Measurements from ENCODE around the gene ADARB2.
"Not testable (repeated sequence)": the region's sequence is repeated elsewhere in the genome, so short reads cannot be mapped to it uniquely, and the experiment has no call there.

Gene ADARB2

DNA sequence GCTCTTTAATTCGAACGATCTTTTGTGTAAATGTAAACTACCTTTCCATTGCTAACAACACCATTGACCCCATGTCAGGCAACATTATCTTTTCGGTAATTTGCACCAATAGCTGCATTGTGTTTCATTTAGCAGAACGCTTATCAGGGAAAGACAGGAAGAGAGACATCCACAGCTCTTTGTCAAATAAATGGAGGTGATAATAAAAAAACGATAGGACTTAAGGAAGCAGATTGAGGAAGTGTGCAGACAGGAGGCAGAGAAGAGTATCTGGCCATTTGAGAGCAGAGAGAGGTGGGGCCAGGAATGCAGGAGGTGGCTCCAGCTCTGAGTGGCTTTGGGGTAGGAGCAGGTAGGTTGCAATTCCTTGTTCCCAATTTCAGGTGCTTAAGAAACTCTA lies 37.5 kb upstream of the ADARB2 start:
- CTCF ChIA-PET: interaction anchor here (1.5 kb wide), 1 partner anchor 20 kb away, joined by 3 read pairs; no protein-coding TSS in a partner anchor
- TF ChIP-seq, protein P1, sequence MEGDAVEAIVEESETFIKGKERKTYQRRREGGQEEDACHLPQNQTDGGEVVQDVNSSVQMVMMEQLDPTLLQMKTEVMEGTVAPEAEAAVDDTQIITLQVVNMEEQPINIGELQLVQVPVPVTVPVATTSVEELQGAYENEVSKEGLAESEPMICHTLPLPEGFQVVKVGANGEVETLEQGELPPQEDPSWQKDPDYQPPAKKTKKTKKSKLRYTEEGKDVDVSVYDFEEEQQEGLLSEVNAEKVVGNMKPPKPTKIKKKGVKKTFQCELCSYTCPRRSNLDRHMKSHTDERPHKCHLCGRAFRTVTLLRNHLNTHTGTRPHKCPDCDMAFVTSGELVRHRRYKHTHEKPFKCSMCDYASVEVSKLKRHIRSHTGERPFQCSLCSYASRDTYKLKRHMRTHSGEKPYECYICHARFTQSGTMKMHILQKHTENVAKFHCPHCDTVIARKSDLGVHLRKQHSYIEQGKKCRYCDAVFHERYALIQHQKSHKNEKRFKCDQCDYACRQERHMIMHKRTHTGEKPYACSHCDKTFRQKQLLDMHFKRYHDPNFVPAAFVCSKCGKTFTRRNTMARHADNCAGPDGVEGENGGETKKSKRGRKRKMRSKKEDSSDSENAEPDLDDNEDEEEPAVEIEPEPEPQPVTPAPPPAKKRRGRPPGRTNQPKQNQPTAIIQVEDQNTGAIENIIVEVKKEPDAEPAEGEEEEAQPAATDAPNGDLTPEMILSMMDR (IDR thresholded peaks at IDR 0.05; ENCODE audit: control extremely low read depth, extremely low read depth, low read depth, missing control alignments): no peak
- no peak for DNase-seq (ENCODE audit: extremely low spot score)
- POLR2A ChIA-PET: no interaction called here

DNA sequence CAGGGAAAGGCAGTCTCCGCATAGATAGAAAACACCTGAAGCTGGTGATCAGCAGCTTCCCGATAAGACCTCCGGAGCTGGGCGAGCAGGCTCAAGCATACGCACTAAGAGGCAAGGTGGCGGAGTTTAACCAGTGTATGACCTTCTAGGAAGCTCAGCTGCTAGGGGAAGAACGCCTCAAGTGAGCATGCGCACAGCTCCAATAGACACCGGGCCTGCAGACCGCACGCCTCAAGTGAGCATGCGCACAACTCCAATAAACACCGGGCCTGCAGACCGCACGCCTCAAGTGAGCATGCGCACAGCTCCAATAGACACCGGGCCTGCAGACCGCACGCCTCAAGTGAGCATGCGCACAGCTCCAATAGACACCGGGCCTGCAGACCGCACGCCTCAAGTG lies 35.9 kb upstream of the ADARB2 start:
- CTCF ChIA-PET; DNase-seq (ENCODE audit: extremely low spot score); POLR2A ChIA-PET: not testable (repeated sequence)

DNA sequence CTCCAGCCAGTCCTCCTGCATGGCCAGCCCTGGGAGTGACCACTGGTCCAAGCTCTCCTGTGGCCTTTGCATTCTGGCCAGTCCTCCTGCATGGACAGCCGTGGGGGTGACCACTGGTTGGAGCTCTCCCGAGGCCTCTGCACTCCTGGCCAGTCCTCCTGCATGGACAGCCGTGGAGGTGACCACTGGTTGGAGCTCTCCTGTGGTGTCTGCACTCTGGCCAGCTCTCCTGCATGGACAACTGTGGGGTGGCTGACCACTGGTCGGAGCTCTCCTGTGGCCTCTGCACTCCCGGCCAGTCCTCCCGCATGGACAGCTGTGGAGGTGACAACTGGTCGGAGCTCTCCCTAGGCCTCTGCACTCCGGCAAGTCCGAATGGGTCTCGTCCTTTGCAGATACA lies 28.7 kb upstream of the ADARB2 start:
- POLR2A ChIA-PET: no interaction called here
- CTCF ChIA-PET: no interaction called here
- DNase-seq (ENCODE audit: extremely low spot score): no peak
- TF ChIP-seq, protein P1 (IDR thresholded peaks at IDR 0.05; ENCODE audit: control extremely low read depth, extremely low read depth, low read depth, missing control alignments): no peak

DNA sequence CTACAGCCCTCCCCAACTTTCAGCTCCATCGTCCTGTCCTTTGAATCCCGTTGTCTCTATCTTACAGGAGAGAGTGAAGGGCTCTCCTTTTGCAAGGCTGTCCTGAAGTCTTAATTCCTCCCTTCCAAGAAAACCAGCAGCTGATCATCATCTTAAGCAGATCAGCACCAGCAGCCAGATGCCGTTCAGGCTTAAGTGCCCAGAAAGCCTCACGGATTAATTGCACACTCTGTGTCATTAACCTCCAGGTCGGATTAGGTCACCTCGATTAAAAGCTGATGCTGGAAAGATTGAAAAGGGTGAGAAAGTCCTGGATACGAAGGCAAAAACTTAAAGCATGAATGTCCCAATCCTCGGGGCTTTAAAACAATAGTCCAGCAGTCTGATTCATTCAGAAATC lies 24.8 kb upstream of the ADARB2 start:
- no peak for DNase-seq (ENCODE audit: extremely low spot score)
- TF ChIP-seq, protein P1 (IDR thresholded peaks at IDR 0.05; ENCODE audit: control extremely low read depth, extremely low read depth, low read depth, missing control alignments): no peak
- ChIA-PET POLR2A (no interaction called here), CTCF (no interaction called here)

DNA sequence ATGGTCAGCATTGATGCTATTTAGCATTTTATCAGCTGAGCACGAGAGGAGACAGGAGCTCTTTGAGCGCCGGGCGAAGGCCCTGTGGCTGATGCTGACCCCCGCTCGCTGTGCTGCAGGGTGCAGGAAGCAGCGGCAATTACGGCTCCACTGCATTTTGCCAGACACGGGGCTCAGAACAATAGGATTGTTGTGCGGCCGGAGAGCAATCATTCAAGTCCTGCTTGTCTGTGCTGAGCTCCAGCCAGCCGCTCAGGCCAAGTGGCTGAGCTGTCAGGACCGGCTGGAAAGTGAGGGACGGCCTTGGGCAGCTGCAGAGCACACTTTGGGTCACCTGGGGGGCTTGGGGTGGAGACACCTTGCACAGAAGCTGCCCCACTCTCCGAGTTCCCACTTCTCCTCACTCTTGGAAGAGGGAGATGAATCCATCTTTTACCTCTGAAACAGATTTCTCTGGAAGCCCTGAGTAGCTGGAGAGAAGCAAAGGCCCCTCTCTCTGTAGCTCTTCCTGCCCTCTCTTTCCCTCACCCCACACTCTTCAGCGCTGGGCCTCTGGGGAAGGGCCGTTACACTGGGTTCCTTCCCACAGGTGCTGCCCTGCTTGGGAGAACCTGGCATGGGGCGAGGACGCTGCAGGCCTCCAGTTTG lies 17.3 kb upstream of the ADARB2 start:
- TF ChIP-seq, protein P1 (IDR thresholded peaks at IDR 0.05; ENCODE audit: control extremely low read depth, extremely low read depth, low read depth, missing control alignments): no peak
- ChIA-PET CTCF (interaction anchor here (0.9 to 2.0 kb wide), 4 partner anchors 10 to 21 kb away, joined by 3 to 9 read pairs (median 4); no protein-coding TSS in a partner anchor), POLR2A (no interaction called here)
- no peak for DNase-seq (ENCODE audit: extremely low spot score)

DNA sequence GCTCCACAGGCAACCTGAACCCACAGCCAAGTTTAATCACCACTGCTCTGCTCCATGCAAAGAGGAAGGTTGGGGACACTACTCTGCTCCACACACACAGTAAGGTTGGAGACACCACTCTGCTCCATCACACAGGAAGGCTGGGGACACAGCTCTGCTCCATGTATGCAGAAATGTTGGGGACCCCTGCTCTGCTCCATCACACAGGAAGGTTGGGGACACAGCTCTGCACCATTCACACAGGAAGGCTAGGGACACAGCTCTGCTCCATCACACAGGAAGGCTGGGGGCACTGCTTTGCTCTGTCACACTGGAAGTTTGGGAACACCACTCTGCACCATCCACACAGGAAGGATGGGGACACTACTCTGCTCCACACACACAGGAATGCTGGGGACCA lies 14.8 kb upstream of the ADARB2 start:
- DNase-seq (ENCODE audit: extremely low spot score): no peak
- ChIA-PET POLR2A (interaction anchor here (1.3 kb wide), 1 partner anchor 15 kb away, joined by 3 read pairs; the partner anchor contains the start of gene ADARB2), CTCF (interaction anchor here (1.1 to 2.4 kb wide), 2 partner anchors 12 to 1291 kb away, joined by 3 to 5 read pairs; no protein-coding TSS in a partner anchor)
- TF ChIP-seq, protein P1 (IDR thresholded peaks at IDR 0.05; ENCODE audit: control extremely low read depth, extremely low read depth, low read depth, missing control alignments): no peak

DNA sequence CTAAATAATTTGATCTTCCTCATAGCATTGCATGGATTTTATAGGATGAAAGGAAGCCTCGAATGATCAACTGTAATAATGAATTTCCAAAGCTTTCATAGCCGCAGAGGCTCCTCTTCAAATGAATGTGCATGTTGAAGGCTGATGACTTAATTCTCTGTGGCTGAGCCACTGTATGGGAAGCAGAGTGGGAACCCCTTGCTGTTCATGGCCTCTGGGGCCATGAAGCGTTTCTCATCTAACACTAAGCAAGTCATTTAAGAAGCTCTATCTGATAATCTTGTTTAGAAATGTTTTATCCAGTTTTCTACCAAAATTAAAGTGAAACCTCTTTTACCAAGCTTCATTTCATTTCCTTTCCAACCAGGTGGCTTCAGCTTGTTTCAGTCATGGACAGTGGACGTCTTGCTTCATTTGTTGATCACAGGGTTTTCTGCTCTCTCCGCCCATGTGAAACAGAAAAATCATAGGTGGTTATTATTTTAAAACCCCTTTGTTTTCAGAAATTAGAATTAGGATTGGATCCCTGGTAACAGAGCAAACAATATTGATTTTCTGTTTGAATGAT lies 10.3 kb upstream of the ADARB2 start:
- ChIA-PET CTCF (interaction anchor here (0.9 kb wide), 1 partner anchor 9 kb away, joined by 4 read pairs; no protein-coding TSS in a partner anchor), POLR2A (no interaction called here)
- DNase-seq (ENCODE audit: extremely low spot score): no peak
- TF ChIP-seq, protein P1 (IDR thresholded peaks at IDR 0.05; ENCODE audit: control extremely low read depth, extremely low read depth, low read depth, missing control alignments): no peak

Measured in GM10248 (cell line).